Mucosa of gallbladder (tissue), 1 donor: ENCODE measurements around the gene RGS5. TPM values are rescaled to one million over a fixed set of nuclear protein-coding genes. Genes with fewer than 3 reads are reported as not detected.

Experiments
- DNase-seq: peaks from one replicate; pipeline ENCODE4 v3.0.0-alpha.2; 2020; ENCODE audit warnings: low spot score
- total RNA-seq: library from RNA; stranded (reverse); gene quantifications from one replicate; pipeline ENCODE4 v1.2.1, GENCODE V29; 2021
- donor health status: DM: no; HTN: no; CAD: no.

RGS5 gene
- total RNA-seq, 1 donor from 2014 or later: 167 TPM

DNA sequence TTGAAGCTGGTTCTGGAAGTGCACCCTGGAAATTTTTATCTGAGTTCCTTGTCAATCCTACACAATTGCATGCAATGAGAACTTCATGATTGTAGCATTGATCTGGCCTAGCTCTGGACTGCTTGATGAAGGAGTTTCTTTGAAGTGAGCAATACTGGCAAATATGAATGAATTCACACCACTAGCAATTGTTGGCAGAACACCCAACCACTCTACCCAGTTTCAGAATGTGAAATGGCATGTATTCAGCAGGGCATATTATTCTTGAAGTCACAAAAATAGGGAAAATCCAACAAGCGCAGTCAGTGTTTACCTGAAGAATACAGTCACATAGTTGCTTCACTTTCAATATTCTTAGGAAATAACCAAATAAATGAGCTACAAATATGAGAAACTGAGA, 57.3 kb downstream of the RGS5 start:
- no peak for DNase-seq

DNA sequence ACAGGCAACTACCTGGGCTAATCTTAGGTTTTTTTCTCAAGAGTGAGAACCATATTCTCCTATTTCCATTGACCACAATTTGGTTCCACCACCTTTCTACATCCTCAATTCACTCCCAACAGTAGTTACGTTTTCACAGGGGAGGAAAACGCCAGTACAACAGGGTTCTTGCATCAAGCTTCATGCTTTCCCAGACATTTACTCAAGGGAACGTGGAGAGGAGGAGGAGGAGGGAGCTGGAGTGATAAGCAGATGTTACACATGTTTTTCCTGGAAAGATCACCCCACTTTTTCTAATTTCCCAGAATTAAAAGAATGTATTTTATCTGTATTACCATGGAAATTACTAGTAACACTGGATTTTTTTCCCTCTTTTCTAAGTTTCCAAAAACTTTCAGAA, 58.3 kb downstream of the RGS5 start:
- no peak for DNase-seq

- no peak for DNase-seq
These were observed 60.6 kb downstream of the RGS5 start for GRCh38 chr1:163142152-163142551.

- no peak for DNase-seq
These were observed 61.2 kb downstream of the RGS5 start for GRCh38 chr1:163141556-163141955.

DNA sequence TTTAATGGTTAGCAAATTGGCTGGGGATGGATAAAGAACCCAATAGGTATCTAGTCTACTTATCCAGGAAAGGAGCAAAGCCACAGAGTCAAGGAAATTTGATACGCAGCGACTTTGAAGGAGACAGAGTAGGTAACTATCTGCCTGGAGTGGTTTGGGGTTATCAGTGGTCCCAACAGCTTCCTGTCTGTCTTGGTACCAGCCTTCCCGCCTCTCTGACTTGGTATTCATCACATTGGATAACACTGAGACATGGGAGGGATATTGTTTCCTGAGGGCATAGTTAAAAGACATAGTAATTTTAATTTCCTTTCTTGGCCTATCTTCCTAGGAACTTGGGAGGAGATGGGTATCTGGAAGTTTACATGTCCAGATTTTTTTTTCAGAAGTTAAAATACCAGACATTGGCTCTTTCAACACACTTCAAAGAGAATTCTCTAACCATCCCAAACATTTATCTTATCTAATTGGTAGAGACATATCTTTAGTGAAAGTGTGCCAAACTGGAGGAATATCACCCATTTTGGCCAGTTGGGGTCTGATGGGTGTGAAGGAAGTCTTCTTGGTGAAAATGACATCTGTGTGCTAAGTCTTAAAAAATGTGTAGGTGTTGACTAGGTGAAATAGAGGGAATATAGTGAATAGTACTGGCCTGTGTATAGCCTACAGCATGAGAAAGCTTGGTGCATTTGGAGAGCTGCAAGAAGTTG, 65.0 kb downstream of the RGS5 start:
- no peak for DNase-seq

DNA sequence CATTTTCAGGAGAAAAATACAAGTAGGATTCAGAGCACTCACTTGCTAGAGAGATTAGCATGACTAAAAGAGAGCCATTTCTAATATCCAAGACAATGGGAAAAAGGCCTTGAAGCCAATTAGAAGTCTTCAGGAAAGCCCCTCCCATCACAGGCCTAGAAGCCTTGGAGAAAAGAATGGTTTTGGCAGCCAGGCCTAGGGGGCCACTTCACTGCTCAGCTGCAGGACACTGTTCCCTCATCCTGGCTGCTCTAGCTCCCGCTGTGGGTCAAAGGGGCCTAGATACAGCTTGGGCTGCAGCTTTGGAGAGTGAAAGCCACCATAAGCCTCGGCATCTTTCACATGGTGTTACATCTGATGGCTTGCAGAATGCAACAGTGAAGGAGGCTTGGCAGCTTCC, 70.7 kb downstream of the RGS5 start:
- DNase-seq: no peak

DNA sequence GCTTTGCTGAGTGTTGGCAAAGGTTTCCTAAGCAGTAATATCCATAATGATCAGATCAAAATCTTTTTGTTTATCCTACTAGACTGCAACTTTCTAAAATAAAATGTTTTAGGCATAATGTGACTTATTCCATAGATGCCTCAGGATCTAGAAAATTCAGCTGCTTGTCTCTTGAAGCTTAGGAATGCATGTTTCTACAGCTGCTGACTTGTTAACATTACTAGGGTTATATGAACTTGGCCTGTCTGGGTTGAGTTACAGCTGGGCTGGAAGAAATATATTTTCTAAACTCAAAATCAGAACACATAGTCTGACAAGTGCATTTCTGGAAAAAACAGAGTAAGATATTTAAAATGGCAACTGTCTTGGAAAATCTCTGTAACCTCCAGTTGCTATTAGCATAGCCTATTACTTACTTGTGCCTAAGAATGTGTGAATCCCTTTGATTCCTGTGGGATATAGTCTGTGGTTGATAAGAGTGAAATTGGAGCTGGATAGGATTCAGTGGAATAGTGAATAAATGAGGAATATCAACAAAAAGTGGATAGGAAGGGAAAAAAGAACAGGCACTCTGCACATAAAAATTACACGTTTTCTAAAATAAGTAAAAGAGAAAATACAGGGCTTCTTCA, 72.4 kb downstream of the RGS5 start:
- no peak for DNase-seq

DNA sequence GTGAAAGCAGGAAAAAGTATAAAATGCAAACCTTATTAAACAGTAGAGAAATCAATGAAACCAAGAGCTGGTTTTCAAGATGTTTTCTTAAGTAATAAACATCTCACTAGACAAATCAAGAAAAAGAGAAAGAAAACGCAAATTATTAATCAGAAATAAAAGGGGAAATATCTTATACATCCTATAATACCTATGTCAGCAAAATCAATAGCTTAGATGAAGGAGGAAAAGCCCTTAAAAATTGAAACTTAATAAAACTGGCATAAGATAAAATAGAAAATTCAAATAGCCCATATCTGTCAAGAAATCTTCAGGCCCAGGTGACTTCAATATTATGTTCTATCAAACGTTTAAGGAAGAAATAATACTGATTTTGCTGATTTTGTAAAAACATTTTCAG, 74.4 kb downstream of the RGS5 start:
- no peak for DNase-seq

GRCh38 chr1:163124812-163125211, 77.9 kb downstream of the RGS5 start:
- no peak for DNase-seq

DNA sequence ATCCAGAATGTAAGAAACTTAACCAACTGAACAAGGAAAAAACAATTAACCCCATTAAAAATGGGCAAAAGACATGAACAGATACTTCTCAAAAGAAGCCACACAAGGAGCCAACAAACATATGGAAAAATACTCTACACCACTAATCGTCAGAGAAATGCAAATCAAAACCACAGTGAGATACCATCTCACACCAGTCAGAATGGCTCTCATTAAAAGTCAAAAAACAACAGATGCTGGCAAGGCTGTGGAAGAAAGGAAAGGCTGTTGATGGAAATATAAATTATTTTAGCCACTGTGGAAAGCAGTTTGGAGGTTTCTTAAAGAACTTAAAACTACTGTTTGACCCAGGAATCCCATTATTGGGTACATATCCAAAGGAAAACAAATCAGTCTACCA, 82.3 kb downstream of the RGS5 start:
- DNase-seq: no peak

DNA sequence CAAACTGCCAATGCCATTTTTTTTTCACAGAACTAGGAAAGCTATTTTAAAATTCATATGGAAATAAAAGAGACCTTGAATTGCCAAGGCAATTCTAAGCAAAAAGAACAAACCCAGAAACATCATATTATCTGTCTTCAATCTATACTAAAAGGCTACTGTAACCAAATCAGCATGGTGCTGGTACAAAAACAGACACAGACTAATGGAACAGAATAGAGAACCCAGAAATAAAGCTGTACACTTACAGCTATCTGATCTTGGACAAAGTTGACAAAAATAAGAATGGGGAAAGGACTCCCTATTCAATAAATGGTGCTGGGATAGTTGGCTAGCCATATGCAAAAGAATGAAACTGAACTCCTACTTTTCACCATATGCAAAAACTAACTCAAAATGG, 83.0 kb downstream of the RGS5 start:
- DNase-seq: no peak

DNA sequence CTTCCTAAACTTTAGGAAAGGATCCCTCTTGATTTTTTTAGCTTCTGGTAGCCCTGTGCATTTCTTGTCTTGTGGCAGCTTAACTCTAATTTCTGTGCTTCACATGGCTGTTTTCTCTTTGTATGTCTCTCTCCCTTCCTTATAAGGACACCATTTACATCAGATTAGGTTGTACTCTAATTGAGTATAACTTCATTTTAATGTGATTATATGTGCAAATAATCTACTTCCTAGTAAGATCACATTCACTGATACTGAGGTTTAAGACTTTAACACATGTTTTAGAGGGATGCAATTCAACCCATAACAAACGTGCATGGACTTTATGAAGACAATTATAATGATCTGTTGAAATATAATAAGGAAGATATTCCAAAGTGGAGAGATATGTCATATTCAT, 86.8 kb downstream of the RGS5 start:
- no peak for DNase-seq

DNA sequence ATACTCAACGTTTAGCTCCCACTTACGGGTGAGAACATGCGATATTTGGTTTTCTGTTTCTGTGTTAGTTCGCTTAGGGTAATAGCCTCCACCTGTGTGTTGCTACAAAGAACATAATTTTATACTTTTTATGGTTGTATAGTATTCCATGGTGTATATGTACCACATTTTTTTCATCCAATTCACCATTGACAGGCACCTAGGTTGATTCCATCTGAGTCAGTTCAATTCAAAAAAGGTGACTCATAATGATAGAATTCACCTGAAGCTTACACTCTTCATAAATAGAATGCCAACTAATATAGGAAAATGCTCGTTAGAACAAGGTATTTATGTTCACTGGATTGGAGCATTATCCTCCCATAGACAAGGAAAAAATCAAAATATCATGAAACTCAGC, 95.1 kb downstream of the RGS5 start:
- no peak for DNase-seq

DNA sequence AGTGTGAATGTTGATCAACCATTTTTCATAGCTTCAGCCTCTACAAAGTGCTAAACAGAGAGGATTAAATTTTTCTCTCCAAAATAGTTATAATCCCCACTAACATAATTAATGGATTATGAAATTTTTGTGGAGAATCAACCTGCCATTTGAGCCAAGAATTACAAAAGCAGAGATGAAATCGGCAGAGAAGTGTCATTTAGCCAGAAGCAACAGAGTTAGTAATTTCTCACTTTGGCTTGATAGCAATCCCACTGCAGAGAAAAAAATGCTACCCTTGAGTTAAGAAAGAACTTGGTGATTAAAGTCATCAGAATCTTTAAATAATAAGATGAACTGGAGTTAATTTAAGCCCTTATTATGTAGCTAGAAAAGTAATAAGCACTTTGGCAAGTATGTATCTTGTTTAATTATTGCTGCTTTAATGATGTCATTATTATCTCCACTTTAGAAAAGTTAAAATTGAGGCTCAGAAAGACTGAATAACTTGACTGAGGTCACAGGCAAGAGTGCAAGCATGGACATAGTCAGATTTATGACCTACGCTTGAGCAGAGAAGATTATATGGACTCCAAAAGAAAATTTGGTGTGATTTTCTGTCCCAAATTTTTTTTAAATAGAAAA, 96.2 kb downstream of the RGS5 start:
- no peak for DNase-seq

DNA sequence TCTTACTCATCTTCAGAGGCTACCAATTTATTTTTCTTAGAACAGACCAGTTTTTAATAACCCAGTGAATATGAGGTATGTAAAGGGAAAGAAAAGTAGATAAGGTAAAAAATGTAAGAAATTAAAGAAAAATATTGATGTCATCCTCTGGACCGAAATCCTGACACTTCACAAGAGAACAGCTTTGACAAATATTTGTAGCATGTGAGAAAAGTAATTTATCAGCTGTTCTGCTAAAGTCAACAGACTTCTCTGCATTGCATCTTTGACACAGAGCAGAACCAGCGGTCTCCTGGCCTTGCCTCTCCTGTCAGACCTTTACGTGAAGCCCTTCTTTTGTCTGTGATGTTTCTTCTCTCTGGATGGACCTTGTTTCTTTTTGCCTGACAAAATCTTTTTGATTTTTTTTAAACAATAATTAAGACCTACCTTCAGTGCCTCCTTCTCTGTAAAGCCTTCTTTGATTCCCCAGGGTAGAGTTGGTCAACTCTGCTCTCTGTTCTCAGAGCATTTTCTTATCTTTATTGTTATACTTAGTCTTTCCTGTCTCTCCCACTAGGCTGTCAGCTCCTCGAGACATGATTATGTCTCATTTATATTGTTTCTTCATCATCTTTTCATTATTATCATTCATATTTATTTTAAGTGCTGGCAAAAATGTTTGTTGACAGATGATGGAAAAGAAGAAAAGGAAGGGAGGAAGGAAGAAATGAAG, 98.2 kb downstream of the RGS5 start:
- no peak for DNase-seq

DNA sequence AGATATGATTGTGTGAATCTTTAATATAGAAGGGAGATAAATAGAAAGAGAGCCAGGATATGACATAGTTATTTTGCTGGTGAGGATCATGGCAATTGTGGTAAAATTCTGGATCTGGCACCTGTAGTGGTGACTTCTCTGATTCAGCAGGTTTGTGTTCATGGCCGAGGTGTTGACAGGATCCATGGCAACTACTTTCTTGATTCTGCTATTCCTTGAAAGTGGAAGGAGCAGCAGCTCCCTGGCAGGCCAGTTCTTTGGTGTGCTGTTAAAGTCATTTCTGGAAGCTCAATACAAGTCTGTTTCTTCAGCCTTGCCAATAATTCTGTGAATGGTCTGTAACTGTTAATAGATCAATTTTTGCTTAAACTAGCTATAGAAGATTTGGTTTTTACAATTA, 100.1 kb downstream of the RGS5 start:
- no peak for DNase-seq

DNA sequence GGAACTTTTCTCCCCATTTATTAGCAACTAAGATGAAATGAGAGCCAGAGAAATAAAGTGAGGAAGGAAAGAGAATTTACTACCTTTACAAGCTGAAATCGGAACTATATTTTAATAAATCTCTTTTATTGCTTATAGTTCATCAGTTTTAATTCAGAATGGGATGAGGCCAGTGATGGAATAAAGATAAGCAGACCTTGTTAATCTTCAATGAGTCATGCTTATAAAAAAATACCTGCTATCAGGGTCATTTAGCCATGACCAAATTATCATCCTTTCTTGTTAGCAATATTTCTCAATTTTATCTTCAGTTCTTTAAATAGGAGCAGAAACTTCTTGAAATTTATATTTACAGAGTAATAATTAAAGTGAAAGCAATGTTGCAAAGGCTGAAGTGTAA, 107.5 kb downstream of the RGS5 start:
- DNase-seq: no peak

GRCh38 chr1:163094589-163094988, 108.1 kb downstream of the RGS5 start:
- no peak for DNase-seq

DNA sequence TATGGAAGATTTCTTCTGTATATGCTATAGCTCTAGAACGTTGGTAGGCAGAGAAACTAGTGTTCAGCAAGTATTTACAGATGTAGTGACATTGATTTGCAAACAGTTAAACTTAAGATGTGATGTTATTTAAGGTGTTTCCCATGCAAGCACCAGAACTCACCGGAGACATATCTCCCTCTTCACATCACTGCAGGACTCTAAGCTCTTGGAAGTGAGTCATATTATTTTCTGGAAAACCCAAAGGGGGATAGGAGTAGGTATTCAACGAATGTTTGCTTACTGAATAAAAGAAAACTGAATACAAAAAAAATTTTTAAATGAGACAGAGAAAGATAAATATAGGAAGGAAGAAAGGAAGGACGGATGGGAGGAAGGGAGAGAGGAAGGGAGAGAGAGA, 108.5 kb downstream of the RGS5 start:
- DNase-seq: no peak

GRCh38 chr1:163093579-163093978, 109.1 kb downstream of the RGS5 start:
- DNase-seq: no peak

DNA sequence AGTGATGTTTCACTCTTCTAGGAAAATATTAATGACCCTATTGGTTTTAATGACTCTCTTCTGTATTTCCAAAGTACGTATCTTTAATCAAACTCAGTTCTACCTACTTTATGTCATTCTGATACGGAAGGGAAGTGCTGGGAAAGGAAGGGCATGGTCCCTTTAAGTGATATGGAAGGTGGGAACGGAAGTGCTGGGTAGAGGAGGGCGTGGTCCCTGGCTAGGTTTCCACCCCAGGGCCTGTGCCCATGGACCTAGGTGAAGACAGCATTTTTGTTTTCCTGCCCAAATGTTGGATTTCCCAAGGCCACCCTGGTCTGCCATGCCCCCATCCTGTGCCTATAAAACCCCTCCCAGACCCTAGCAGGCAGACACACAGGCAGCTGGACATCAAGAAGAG, 109.5 kb downstream of the RGS5 start:
- DNase-seq: no peak
